ENCODE measurements around the gene NR4A1. TPM values are rescaled to one million over a fixed set of nuclear protein-coding genes. Genes with fewer than 3 reads are reported as not detected.

NR4A1 gene
- total RNA-seq, result 1.1 and 1.5 TPM in 2 replicates

- DNase-seq (ENCODE audit: low read depth, low spot score), result peak; percentile 78
Measured at GRCh38 chr12:52050758-52051541, at the start of gene NR4A1. TSS of gene NR4A1 (plus strand) at chr12:52051442. CDS start at chr12:52054329, 2,887 bp downstream.

- DNase-seq (ENCODE audit: low read depth, low spot score), result no peak
Measured at GRCh38 chr12:52003016-52003550, 48.2 kb upstream of the NR4A1 start.

- no peak for DNase-seq (ENCODE audit: low read depth, low spot score)
Measured at GRCh38 chr12:52003591-52003990, 47.7 kb upstream of the NR4A1 start.

- no peak for DNase-seq (ENCODE audit: low read depth, low spot score)
Measured at GRCh38 chr12:52004042-52004648, 47.1 kb upstream of the NR4A1 start.

GRCh38 chr12:52005218-52005902, 45.9 kb upstream of the NR4A1 start:
- DNase-seq (ENCODE audit: low read depth, low spot score), result no peak

GRCh38 chr12:52005903-52006703, 45.1 kb upstream of the NR4A1 start:
- no peak for DNase-seq (ENCODE audit: low read depth, low spot score)

- no peak for DNase-seq (ENCODE audit: low read depth, low spot score)
Measured at GRCh38 chr12:52006726-52007157, 44.5 kb upstream of the NR4A1 start, which contains the start of gene TAMALIN. TSS of gene TAMALIN (plus strand) at chr12:52006946. CDS start at chr12:52007020, 74 bp downstream.

- DNase-seq (ENCODE audit: low read depth, low spot score), result no peak
Measured at GRCh38 chr12:52007158-52007921, 43.9 kb upstream of the NR4A1 start.

GRCh38 chr12:52007982-52008510, 43.2 kb upstream of the NR4A1 start:
- DNase-seq (ENCODE audit: low read depth, low spot score), result no peak

- no peak for DNase-seq (ENCODE audit: low read depth, low spot score)
Measured at GRCh38 chr12:52009081-52009751, 42.0 kb upstream of the NR4A1 start.

GRCh38 chr12:52010152-52010622, 41.1 kb upstream of the NR4A1 start:
- peak; percentile 88 for DNase-seq (ENCODE audit: low read depth, low spot score)

- DNase-seq (ENCODE audit: low read depth, low spot score), result no peak
Measured at GRCh38 chr12:52010692-52011601, 40.3 kb upstream of the NR4A1 start.

- no peak for DNase-seq (ENCODE audit: low read depth, low spot score)
Measured at GRCh38 chr12:52011602-52012214, 39.5 kb upstream of the NR4A1 start.

GRCh38 chr12:52013626-52014310, 37.5 kb upstream of the NR4A1 start:
- no peak for DNase-seq (ENCODE audit: low read depth, low spot score)

- DNase-seq (ENCODE audit: low read depth, low spot score), result no peak
Measured at GRCh38 chr12:52014567-52015530, 36.4 kb upstream of the NR4A1 start.

- DNase-seq (ENCODE audit: low read depth, low spot score), result no peak
Measured at GRCh38 chr12:52015532-52016041, 35.7 kb upstream of the NR4A1 start.

Data from pulmonary artery endothelial cell (primary cell).